Cardiac muscle cell (in vitro differentiated cells and primary cell): ENCODE results near the gene TMEM272. TPM values are rescaled to one million over a fixed set of nuclear protein-coding genes. Genes with fewer than 3 reads are reported as not detected.
A peak's percentile ranks its signal among the peaks of the same experiment; 100 is the strongest.

ENCODE experiments used
- DNase-seq, 2 donors: peaks; one replicate each; pipeline versions ENCODE4 v3.0.0 to v3.0.0-alpha.2; 2010 to 2017; ENCODE audit warnings: low read depth in 1 of 2, low spot score in 1 of 2
- H3K27ac ChIP-seq: fragments of 200-600 bp; sonication (generic); 2 replicates; pipeline ENCODE4 v1.5.1; 2016
- H3K27me3 ChIP-seq: fragments of 200-600 bp; sonication (generic); 2 replicates; pipeline ENCODE4 v1.6.0; 2016; ENCODE audit warnings: control low read depth
- H3K36me3 ChIP-seq: fragments of 200-600 bp; sonication (generic); 2 replicates; pipeline ENCODE4 v1.5.1; 2016; ENCODE audit warnings: control low read depth
- H3K4me1 ChIP-seq: fragments of 200-600 bp; sonication (generic); 2 replicates; pipeline ENCODE4 v1.8.1; 2017; ENCODE audit warnings: low read depth, mild to moderate bottlenecking, mixed run types
- H3K4me3 ChIP-seq: fragments of 200-600 bp; sonication (generic); 2 replicates; pipeline ENCODE4 v1.5.1; 2016; ENCODE audit warnings: mild to moderate bottlenecking
- H3K9me3 ChIP-seq: fragments of 200-600 bp; sonication (generic); 2 replicates; pipeline ENCODE4 v1.5.1; 2017; ENCODE audit warnings: low read depth, mild to moderate bottlenecking, control low read depth
- CTCF ChIP-seq: IDR thresholded peaks from 2 replicates; pipeline ENCODE4 v1.5.1; 2012; ENCODE audit warnings: low read depth, mild to moderate bottlenecking, low read length
- polyA plus RNA-seq: library from polyadenylated mRNA; unstranded; fragments of >200 nt; fragmentation: Nextera tagmentation; extraction: Ambion mirVana; gene quantifications from 2 replicates; pipeline ENCODE4 v1.2.1, GENCODE V29; 2016
- total RNA-seq: library from RNA; depleted of rRNA; stranded (reverse); fragments of >200 nt; gene quantifications from 2 replicates; pipeline ENCODE4 v1.2.3, GENCODE V29; 2016

TMEM272 gene
- total and polyA plus RNA-seq, 2 experiments from 2014 or later, result 0.12 TPM; not detected in 1

GRCh38 chr13:51818781-51819511 is 26.0 kb downstream of the TMEM272 start:
- no peak for TF ChIP-seq CTCF
- no peaks in the 10 kb centered on the region for H3K27me3 ChIP-seq
- DNase-seq, result peak in 1 of 2 donors; percentile 62
- H3K36me3 ChIP-seq, result no peaks in the 10 kb centered on the region
- H3K4me1 ChIP-seq, result peaks cover 4% of the 10 kb centered on the region
- H3K9me3 ChIP-seq, result no peaks in the 10 kb centered on the region
- H3K27ac ChIP-seq, result no peak overlapping the region
- no peak overlapping the region for H3K4me3 ChIP-seq

- no peaks in the 10 kb centered on the region for H3K36me3 ChIP-seq
- no peak for DNase-seq
- H3K4me1 ChIP-seq, result peaks cover 4% of the 10 kb centered on the region
- no peak for TF ChIP-seq CTCF
- H3K27ac ChIP-seq, result no peak overlapping the region
- H3K27me3 ChIP-seq, result no peaks in the 10 kb centered on the region
- no peaks in the 10 kb centered on the region for H3K9me3 ChIP-seq
- H3K4me3 ChIP-seq, result no peak overlapping the region
Observed at GRCh38 chr13:51818276-51818675, 26.7 kb downstream of the TMEM272 start.

- Histone ChIP-seq H3K4me3 (no peak overlapping the region), H3K36me3 (no peaks in the 10 kb centered on the region), H3K27ac (no peak overlapping the region), H3K27me3 (no peaks in the 10 kb centered on the region), H3K4me1 (peaks cover 4% of the 10 kb centered on the region), H3K9me3 (no peaks in the 10 kb centered on the region)
- TF ChIP-seq CTCF, result no peak
- DNase-seq, result no peak
Observed at GRCh38 chr13:51817717-51818116, 27.3 kb downstream of the TMEM272 start.

GRCh38 chr13:51816604-51817249 is 28.2 kb downstream of the TMEM272 start:
- H3K27ac ChIP-seq, result no peak overlapping the region
- H3K9me3 ChIP-seq, result no peaks in the 10 kb centered on the region
- no peak for DNase-seq
- peaks cover 4% of the 10 kb centered on the region for H3K4me1 ChIP-seq
- no peaks in the 10 kb centered on the region for H3K36me3 ChIP-seq
- H3K4me3 ChIP-seq, result no peak overlapping the region
- no peak for TF ChIP-seq CTCF
- no peaks in the 10 kb centered on the region for H3K27me3 ChIP-seq

- TF ChIP-seq CTCF, result no peak
- Histone ChIP-seq H3K4me3 (no peak overlapping the region), H3K4me1 (peaks cover 4% of the 10 kb centered on the region), H3K27me3 (no peaks in the 10 kb centered on the region), H3K9me3 (no peaks in the 10 kb centered on the region), H3K27ac (no peak overlapping the region), H3K36me3 (no peaks in the 10 kb centered on the region)
- no peak for DNase-seq
Observed at GRCh38 chr13:51815848-51816247, 29.1 kb downstream of the TMEM272 start.
